Right atrium auricular region (tissue), 2 donors: ENCODE measurements around the gene LCE4A. TPM values are rescaled to one million over a fixed set of nuclear protein-coding genes. Genes with fewer than 3 reads are reported as not detected.
"Not testable (repeated sequence)": the region's sequence is repeated elsewhere in the genome, so short reads cannot be mapped to it uniquely, and the experiment has no call there.

ENCODE experiments used
- DNase-seq: peaks from one replicate; pipeline ENCODE4 v3.0.0-alpha.2; 2019; ENCODE audit warnings: low spot score
- H3K27ac ChIP-seq, 2 donors: fragments of 200-600 bp; sonication (generic); 1 replicate in 1 of 2; 2 replicates in 1 of 2; pipeline ENCODE4 v1.5.1; 2016 to 2019
- H3K27me3 ChIP-seq, 2 donors: fragments of 200-600 bp; sonication (generic); one replicate each; pipeline versions ENCODE4 v1.5.1 to v1.6.0; 2017 to 2019
- H3K36me3 ChIP-seq: fragments of 200-600 bp; sonication (generic); one replicate; pipeline ENCODE4 v1.5.1; 2016
- H3K4me1 ChIP-seq, 2 donors: fragments of 200-600 bp; sonication (generic); one replicate each; pipeline versions ENCODE4 v1.5.1 to v1.6.0; 2017 to 2019
- H3K4me3 ChIP-seq, 2 donors: fragments of 200-600 bp; sonication (generic); 1 replicate in 1 of 2; 2 replicates in 1 of 2; pipeline ENCODE4 v1.5.1; 2017 to 2019; ENCODE audit warnings: mild to moderate bottlenecking in 1 of 2, moderate library complexity in 1 of 2
- H3K9me3 ChIP-seq, 2 donors: fragments of 200-600 bp; sonication (generic); one replicate each; pipeline ENCODE4 v1.5.1; 2019
- total RNA-seq, 2 donors: library from RNA; depleted of rRNA; stranded (reverse); fragments of >200 nt; gene quantifications; one replicate each; pipeline ENCODE4 v1.1.0, GENCODE V29; 2016
- TF ChIP-seq, protein P1 (sequence below), 2 donors: fragments of 200-600 bp; sonication (generic); IDR thresholded peaks; one replicate each; pipeline ENCODE4 v1.5.1; 2019; ENCODE audit warnings: antibody characterized with exemption in 2 of 2

The LCE4A gene, protein sequence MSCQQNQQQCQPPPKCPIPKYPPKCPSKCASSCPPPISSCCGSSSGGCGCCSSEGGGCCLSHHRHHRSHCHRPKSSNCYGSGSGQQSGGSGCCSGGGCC
- not detected for total RNA-seq

DNA sequence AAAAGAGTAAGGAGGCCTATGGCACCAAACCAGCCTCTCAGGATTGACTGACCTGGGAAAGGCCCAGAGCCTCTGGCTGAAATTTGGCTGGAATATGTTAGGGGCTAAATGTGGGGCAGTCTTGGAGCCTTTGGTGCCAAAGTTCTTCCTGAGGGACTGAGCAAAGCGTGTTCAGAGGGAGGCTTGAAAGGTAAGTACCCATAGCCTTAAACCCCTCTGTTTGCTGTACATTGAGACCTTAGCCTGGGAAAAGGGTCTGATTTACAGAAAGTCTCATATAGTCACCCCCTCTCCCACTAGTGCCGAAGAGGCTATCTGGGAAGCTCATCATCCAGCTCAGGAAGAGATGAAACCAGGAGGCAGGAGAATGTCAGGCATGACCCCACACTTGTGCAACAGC, at the start of gene LCE4A:
LCE4A (plus strand) TSS at position 301 of the 400 bp plus-strand sequence. CDS start 916 bp downstream, outside the sequence.
- TF ChIP-seq, protein P1, sequence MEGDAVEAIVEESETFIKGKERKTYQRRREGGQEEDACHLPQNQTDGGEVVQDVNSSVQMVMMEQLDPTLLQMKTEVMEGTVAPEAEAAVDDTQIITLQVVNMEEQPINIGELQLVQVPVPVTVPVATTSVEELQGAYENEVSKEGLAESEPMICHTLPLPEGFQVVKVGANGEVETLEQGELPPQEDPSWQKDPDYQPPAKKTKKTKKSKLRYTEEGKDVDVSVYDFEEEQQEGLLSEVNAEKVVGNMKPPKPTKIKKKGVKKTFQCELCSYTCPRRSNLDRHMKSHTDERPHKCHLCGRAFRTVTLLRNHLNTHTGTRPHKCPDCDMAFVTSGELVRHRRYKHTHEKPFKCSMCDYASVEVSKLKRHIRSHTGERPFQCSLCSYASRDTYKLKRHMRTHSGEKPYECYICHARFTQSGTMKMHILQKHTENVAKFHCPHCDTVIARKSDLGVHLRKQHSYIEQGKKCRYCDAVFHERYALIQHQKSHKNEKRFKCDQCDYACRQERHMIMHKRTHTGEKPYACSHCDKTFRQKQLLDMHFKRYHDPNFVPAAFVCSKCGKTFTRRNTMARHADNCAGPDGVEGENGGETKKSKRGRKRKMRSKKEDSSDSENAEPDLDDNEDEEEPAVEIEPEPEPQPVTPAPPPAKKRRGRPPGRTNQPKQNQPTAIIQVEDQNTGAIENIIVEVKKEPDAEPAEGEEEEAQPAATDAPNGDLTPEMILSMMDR (IDR thresholded peaks at IDR 0.05): no peak
- Histone ChIP-seq H3K4me1 (no peaks in the 10 kb centered on the region), H3K27ac (no peak within 1 kb of the TSS), H3K27me3 (no peaks in the 10 kb centered on the region), H3K4me3 (no peak within 1 kb of the TSS), H3K9me3 (no peaks in the 10 kb centered on the region), H3K36me3 (no peaks in the 10 kb centered on the region)
- no peak for DNase-seq

DNA sequence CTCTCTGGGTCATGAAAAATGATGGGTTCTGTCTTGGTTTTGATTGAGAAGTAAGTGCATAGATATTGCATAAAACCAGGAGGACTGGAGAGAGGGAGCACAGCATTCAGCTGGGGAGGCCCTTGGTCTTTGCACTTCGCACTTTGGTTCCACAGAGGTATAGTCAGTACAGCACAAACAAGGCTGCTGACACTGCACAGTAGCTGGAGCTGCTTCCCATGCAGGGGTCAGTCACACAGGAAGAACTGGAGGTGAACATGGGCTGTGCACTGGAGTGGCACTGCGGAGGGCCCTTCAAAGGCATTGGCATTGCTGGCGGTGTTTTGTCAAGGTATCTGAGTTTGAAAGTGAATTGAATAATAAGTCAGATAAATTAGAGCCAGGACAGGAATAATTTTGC, 49.3 kb upstream of the LCE4A start:
- Histone ChIP-seq H3K27me3 (no peaks in the 10 kb centered on the region), H3K4me1 (no peaks in the 10 kb centered on the region), H3K9me3 (no peaks in the 10 kb centered on the region), H3K27ac (no peak overlapping the region), H3K36me3 (no peaks in the 10 kb centered on the region), H3K4me3 (no peak overlapping the region)
- DNase-seq: no peak
- TF ChIP-seq, protein P1 (IDR thresholded peaks at IDR 0.05): no peak

DNA sequence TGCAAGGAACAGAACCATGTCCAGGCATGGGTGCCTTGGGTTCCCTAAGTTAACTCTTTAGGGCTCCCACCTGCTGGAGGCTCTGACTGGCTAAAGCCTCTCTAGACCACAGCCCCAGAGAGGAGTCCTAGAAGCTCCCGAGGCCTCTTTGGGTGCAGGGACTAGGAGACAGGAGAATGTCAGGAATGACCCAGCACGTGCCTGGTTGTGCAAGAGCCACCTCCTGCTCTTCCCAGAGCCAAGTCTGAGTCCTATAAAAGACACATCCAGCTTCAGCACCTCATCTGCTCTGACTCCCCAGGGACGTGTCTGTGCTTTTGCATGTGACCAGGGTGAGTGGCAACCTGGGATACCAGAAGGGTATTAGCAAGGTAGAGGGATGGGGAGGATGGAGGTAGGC, 44.9 kb upstream of the LCE4A start, which contains the start of gene LCE2D:
LCE2D (plus strand) TSS at position 283 of the 400 bp plus-strand sequence. CDS start 726 bp downstream, outside the sequence.
- Histone ChIP-seq H3K36me3 (no peaks in the 10 kb centered on the region), H3K4me3 (no peak within 1 kb of the TSS), H3K27ac (no peak within 1 kb of the TSS), H3K9me3 (no peaks in the 10 kb centered on the region), H3K27me3 (no peaks in the 10 kb centered on the region), H3K4me1 (no peaks in the 10 kb centered on the region)
- no peak for DNase-seq
- TF ChIP-seq, protein P1 (IDR thresholded peaks at IDR 0.05): no peak

DNA sequence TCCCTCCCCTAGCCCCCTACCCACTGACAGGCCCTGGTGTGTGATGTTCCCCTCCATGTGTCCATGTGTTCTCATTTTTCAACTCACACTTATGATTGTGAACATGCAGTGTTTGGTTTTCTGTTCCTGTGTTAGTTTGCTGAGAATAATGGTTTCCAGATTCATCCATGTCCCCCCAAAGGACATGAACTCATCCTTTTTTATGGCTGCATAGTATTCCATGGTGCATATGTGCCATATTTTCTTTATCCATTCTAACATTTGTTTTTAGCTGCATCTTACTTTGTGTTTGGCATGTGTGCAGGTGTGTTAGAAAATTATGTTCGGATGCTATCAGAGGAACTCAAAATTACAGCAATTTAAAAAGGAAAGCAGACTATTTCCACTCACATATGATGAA, 41.8 kb upstream of the LCE4A start:
- not testable (repeated sequence) for H3K4me1 ChIP-seq, H3K27ac ChIP-seq, H3K27me3 ChIP-seq

DNA sequence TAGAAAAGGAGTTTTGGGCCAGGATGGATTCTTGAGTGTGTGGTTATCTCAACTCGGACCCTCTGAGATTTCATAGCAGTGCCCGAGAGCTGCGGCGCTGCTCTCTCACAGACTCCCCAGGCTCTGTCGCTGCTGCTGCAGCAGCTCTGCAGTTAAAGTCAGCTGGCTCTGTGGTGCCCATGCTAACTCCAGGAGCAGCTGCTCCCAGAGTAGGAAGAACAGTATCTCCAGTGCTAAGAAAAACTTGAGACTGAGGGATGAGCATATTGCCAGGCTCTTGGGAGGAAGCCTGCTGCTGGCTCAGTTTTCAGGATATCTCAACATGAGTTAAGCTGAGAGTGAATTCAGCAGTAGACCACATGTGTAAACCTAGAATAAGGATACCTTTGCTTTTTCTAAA, 40.3 kb upstream of the LCE4A start:
- no peak overlapping the region for H3K4me3 ChIP-seq
- H3K27me3 ChIP-seq: no peaks in the 10 kb centered on the region
- H3K36me3 ChIP-seq: no peaks in the 10 kb centered on the region
- TF ChIP-seq, protein P1 (IDR thresholded peaks at IDR 0.05): no peak
- no peaks in the 10 kb centered on the region for H3K9me3 ChIP-seq
- no peak for DNase-seq
- no peaks in the 10 kb centered on the region for H3K4me1 ChIP-seq
- H3K27ac ChIP-seq: no peak overlapping the region

More for the DNA sequence above, 41.8 kb upstream of the LCE4A start:
- DNase-seq, H3K36me3 ChIP-seq, H3K9me3 ChIP-seq, H3K4me3 ChIP-seq: not testable (repeated sequence)

DNA sequence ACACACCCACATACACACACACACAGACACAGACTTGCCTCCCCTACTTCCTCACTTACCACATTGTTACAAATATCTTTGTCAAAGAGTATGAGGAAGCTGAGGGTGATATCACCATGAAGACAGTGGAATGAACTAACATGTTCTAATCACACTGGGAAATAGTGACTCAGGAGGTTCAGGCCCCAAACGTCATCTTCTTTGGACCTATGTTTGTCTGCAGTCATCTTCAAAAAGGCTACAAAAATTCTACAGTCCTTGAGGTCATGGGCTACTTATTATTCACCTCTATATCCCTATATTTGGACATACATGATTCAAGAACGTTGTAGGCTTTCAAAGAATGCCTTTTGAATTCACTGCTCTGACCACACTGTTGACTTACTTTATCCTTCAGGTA, 34.9 kb upstream of the LCE4A start:
- TF ChIP-seq, protein P1 (IDR thresholded peaks at IDR 0.05): no peak
- Histone ChIP-seq H3K4me3 (no peak overlapping the region), H3K9me3 (no peaks in the 10 kb centered on the region), H3K4me1 (no peaks in the 10 kb centered on the region), H3K36me3 (no peaks in the 10 kb centered on the region), H3K27me3 (no peaks in the 10 kb centered on the region), H3K27ac (no peak overlapping the region)
- no peak for DNase-seq

DNA sequence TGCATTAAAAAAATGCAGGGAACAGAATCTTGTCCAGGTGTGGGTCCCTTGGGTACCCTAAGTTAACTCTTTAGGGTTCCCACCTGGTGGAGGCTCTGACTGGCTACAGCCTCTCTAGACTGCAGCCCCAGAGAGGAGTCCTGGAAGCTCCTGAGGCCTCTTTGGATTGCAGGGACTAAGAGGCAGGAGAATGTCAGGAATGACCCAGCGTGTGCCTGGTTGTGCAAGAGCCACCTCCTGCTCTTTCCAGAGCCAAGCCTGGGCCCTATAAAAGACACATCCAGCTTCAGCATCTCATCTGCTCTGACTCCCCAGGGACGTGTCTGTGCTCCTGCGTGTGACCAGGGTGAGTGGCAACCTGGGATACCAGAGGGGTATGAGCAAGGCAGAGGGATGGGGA, 33.0 kb upstream of the LCE4A start, which contains the start of gene LCE2C:
LCE2C (plus strand) TSS at position 297 of the 400 bp plus-strand sequence. CDS start 737 bp downstream, outside the sequence.
- H3K4me3 ChIP-seq, H3K36me3 ChIP-seq, H3K27me3 ChIP-seq, H3K4me1 ChIP-seq, H3K9me3 ChIP-seq, DNase-seq, H3K27ac ChIP-seq: not testable (repeated sequence)
